Cardiac fibroblast (primary cell): ENCODE measurements around the gene RASGRF1.

Experiments used
- DNase-seq, 2 donors: peaks; one replicate each; pipeline versions ENCODE4 v3.0.0 to v3.0.0-alpha.2; 2010; ENCODE audit warnings: low read depth in 2 of 2
- H3K4me3 ChIP-seq, 2 donors: replicated peaks in 1 of 2; 1 replicate in 1 of 2; 2 replicates in 1 of 2; pipeline ENCODE4 v1.5.1; 2011; ENCODE audit warnings: low read depth in 2 of 2, low read length in 2 of 2, mild to moderate bottlenecking in 2 of 2, moderate library complexity in 1 of 2
- TF ChIP-seq, protein P1 (sequence below): IDR thresholded peaks from one replicate; pipeline ENCODE4 v1.5.1; 2011; ENCODE audit warnings: low read depth, mild to moderate bottlenecking, low read length, inconsistent platforms

Gene RASGRF1

DNA sequence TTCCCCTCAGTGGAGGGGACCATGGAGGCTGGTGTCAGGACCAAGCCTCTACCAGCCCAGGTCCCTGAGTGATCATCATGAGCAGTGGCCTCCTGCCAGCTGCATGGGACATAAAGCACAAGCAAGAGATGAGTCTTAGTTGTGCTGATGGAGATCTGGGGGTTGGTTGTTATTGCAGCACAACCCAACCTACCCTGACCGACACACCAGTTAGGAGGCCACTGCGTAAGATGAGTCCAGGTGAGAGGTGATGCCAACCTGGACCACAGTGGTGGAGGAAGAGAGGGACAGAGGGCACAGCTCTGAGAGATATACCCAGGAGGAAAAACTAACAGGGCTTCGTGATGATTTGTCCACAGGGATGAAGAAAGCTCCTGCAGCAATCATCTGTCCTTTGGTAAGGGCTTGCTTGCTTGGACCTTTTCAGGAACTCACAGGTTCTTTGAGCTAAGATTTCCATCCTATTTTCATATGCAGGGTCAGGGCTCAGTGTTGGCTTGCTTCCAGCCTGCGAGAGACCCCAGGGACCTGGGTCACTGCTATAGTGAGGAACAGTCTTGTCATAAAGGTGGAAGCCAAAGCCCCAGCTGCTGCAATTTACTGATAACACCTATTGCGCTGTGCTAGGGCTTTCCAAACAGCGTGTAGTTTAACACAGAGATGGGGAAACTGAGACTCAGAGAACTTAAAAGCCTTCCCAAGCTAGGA, 8.1 kb downstream of the RASGRF1 start:
- DNase-seq: no peak
- TF ChIP-seq, protein P1, sequence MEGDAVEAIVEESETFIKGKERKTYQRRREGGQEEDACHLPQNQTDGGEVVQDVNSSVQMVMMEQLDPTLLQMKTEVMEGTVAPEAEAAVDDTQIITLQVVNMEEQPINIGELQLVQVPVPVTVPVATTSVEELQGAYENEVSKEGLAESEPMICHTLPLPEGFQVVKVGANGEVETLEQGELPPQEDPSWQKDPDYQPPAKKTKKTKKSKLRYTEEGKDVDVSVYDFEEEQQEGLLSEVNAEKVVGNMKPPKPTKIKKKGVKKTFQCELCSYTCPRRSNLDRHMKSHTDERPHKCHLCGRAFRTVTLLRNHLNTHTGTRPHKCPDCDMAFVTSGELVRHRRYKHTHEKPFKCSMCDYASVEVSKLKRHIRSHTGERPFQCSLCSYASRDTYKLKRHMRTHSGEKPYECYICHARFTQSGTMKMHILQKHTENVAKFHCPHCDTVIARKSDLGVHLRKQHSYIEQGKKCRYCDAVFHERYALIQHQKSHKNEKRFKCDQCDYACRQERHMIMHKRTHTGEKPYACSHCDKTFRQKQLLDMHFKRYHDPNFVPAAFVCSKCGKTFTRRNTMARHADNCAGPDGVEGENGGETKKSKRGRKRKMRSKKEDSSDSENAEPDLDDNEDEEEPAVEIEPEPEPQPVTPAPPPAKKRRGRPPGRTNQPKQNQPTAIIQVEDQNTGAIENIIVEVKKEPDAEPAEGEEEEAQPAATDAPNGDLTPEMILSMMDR: no peak
- H3K4me3 ChIP-seq: no peak overlapping the region

GRCh38 chr15:79078763-79079410, 11.7 kb downstream of the RASGRF1 start:
- TF ChIP-seq, protein P1: no peak
- no peak for DNase-seq
- H3K4me3 ChIP-seq: no peak overlapping the region

- TF ChIP-seq, protein P1: no peak
- no peak overlapping the region for H3K4me3 ChIP-seq
- no peak for DNase-seq
Measured at GRCh38 chr15:79078003-79078402, 12.6 kb downstream of the RASGRF1 start.

- DNase-seq: no peak
- no peak overlapping the region for H3K4me3 ChIP-seq
- TF ChIP-seq, protein P1: no peak
Measured at GRCh38 chr15:79076661-79077060, 13.9 kb downstream of the RASGRF1 start.

DNA sequence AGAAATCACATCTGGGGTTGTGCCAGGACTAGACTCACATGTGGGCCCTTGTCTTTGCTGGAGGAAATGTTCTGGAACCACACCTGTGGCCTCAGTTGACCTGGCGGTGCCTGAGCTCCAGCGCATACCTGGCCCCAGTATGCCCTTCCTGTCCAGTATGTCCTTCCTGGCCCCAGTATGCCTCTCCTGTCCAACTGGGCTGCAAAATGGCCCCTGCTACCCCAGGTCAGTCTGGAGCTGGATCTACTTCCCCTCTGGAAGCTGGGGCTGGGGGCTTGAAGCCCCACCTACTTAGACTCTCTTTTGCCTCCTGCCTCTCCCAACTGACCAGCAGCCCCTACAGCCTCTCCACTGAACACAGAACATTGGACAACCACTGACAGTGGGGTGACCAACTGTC, 15.3 kb downstream of the RASGRF1 start:
- H3K4me3 ChIP-seq: no peak overlapping the region
- DNase-seq: no peak
- TF ChIP-seq, protein P1: no peak

GRCh38 chr15:79073336-79073735, 17.2 kb downstream of the RASGRF1 start:
- H3K4me3 ChIP-seq: no peak overlapping the region
- TF ChIP-seq, protein P1: no peak
- no peak for DNase-seq
